Stomach (tissue), 4 donors: Measurements from ENCODE around the gene SLC1A5.

Source experiments
- CTCF ChIP-seq, 7 experiments: fragments of 450-650 bp in 4 of 7; fragments of 200-600 bp in 3 of 7; sonication (generic) in 3 of 7; IDR thresholded peaks; one replicate each; pipeline ENCODE4 v1.5.1; 2016 to 2019; ENCODE audit warnings: antibody characterized with exemption in 7 of 7, control low read depth in 2 of 7, mild to moderate bottlenecking in 1 of 7
- POLR2A ChIP-seq, 4 donors: fragments of 450-650 bp; IDR thresholded peaks; one replicate each; pipeline ENCODE4 v1.6.1; 2016; ENCODE audit warnings: antibody characterized with exemption in 4 of 4, control low read depth in 2 of 4, mild to moderate bottlenecking in 1 of 4, moderate library complexity in 1 of 4

- TF ChIP-seq POLR2A (IDR thresholded peaks at IDR 0.05) (no peak), CTCF (IDR thresholded peaks at IDR 0.05) (peak in 5 of 7 experiments; percentile 34 to 75 (median 54))
These were observed 21.7 kb downstream of the SLC1A5 start for GRCh38 chr19:46766569-46767317.
